ENCODE measurements around the gene GABRG1.

DNA sequence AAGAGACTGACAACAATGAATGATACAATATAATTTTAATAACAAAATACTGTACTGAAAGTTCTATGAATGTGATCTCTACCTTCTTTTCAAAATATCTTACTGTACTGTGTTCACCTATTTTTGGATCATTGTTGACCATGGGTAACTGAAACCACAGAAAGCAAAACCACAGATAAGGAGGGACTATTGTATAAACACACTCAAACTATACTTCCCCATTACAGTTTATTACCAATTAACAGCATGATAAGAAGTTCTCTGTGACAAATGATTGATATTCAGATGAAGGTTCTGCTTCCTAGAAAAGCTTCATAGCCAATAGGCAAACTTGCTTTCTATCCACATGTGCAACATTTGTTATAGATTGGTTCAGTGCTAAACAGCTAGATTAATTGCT, 50.1 kb downstream of the GABRG1 start:
- TF ChIP-seq BACH1 (IDR thresholded peaks at IDR 0.05; ENCODE audit: low read length) (no peak), CBX5 (IDR thresholded peaks at IDR 0.05; ENCODE audit: low read depth, low read length) (no peak), CTCF (IDR thresholded peaks at IDR 0.05; ENCODE audit: control extremely low read depth in 1 of 3, insufficient read depth in 1 of 3, low read depth in 1 of 3, low read length in 3 of 3) (no peak), JUN (IDR thresholded peaks at IDR 0.05; ENCODE audit: low read depth, low read length) (no peak), RBBP5 (IDR thresholded peaks at IDR 0.05; ENCODE audit: borderline replicate concordance, low read depth, low read length) (no peak), EGR1 (IDR thresholded peaks at IDR 0.05; ENCODE audit: borderline replicate concordance, low read depth, low read length) (no peak)
